Vagina (tissue), 2 donors: ENCODE measurements around the gene CIITA.
"Not testable (repeated sequence)": the region's sequence is repeated elsewhere in the genome, so short reads cannot be mapped to it uniquely, and the experiment has no call there.

ENCODE experiments used
- CTCF ChIP-seq, 3 experiments: fragments of 450-650 bp in 2 of 3; fragments of 200-600 bp in 1 of 3; sonication (generic) in 1 of 3; IDR thresholded peaks; one replicate each; pipeline ENCODE4 v1.5.1; 2017 to 2019; ENCODE audit warnings: antibody characterized with exemption in 3 of 3, mild to moderate bottlenecking in 2 of 3, moderate library complexity in 2 of 3
- POLR2A ChIP-seq, 2 donors: fragments of 450-650 bp; IDR thresholded peaks; one replicate each; pipeline ENCODE4 v1.6.1; 2017; ENCODE audit warnings: antibody characterized with exemption in 2 of 2, mild to moderate bottlenecking in 2 of 2, moderate library complexity in 2 of 2

- TF ChIP-seq CTCF, POLR2A (IDR thresholded peaks at IDR 0.05): not testable (repeated sequence)
Observed at GRCh38 chr16:10929097-10929496, 52.1 kb downstream of the CIITA start.
